Camera-type eye (tissue), 1 donor: Measurements from ENCODE around the gene HTR4. TPM values are rescaled to one million over a fixed set of nuclear protein-coding genes. Genes with fewer than 3 reads are reported as not detected.

Experiments used
- total RNA-seq: library from RNA; depleted of rRNA; stranded (reverse); fragments of >200 nt; gene quantifications from one replicate; pipeline ENCODE4 v1.2.3, GENCODE V29; 2014

HTR4 gene, protein sequence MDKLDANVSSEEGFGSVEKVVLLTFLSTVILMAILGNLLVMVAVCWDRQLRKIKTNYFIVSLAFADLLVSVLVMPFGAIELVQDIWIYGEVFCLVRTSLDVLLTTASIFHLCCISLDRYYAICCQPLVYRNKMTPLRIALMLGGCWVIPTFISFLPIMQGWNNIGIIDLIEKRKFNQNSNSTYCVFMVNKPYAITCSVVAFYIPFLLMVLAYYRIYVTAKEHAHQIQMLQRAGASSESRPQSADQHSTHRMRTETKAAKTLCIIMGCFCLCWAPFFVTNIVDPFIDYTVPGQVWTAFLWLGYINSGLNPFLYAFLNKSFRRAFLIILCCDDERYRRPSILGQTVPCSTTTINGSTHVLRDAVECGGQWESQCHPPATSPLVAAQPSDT
- total RNA-seq, result 0.27 TPM

DNA sequence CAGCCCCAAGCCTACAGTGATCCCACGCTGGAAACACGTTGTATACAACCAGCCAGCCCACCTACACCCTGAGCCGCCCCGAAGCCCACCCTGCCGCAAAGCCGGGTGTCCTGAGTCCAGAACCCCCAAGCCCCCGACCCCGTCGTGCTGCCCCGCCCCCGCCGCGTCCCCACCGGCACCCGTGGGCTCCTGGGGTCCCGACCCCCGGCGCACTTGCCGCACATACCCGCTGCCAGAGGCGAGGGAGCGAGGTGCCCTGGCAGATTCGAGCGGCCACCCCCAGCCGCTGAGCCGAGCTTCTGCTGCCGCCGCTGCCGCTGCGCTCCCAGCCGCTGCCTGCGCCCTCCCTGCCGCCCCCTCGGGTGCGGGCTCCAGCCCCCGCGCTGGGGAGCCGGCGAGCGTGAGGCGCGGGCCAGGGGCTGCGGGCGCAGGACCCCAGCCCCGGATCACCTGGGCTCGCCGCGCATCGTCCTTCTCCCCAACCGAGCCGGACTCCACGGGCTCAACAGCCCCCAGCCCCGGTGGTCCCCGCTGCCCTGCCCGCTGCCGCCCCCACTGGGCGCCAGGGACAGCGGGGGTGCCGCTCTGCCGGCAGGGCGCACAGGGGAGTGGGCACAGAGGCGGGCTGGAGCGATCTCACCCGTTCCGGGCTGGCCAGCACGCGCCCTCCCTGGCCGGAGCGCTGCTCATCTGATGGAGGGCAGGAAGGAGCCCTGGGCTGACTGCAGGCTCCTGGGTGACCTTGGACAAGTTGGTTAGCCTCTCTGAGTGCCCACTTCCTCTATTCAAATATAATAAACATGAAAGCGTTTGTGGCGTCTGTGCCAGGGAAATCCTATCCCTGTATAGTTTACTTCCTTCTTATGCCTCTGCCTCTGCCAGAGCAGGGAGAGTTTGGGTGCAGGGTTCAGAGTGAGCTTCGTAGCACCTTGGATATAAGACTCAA lies at the start of gene HTR4:
HTR4 (minus strand) TSS at position 692 of the 946 bp plus-strand sequence. CDS start 17,513 bp downstream, outside the sequence.

Other genes starting within 250 kb of the HTR4 start
- gene ADRB2, start 172.1 kb upstream of the HTR4 start, total RNA-seq, result 3.8 TPM